Colon (tissue), 2 donors: Measurements from ENCODE around the gene PNPLA2.

Experiments
- FAIRE-seq: peaks from 2 replicates; lab custom pipeline; 2012; peaks lifted over from hg19 to GRCh38; lab: Jason Lieb, UNC
- donor health status: control.
- donor health status: control.

The PNPLA2 gene

DNA sequence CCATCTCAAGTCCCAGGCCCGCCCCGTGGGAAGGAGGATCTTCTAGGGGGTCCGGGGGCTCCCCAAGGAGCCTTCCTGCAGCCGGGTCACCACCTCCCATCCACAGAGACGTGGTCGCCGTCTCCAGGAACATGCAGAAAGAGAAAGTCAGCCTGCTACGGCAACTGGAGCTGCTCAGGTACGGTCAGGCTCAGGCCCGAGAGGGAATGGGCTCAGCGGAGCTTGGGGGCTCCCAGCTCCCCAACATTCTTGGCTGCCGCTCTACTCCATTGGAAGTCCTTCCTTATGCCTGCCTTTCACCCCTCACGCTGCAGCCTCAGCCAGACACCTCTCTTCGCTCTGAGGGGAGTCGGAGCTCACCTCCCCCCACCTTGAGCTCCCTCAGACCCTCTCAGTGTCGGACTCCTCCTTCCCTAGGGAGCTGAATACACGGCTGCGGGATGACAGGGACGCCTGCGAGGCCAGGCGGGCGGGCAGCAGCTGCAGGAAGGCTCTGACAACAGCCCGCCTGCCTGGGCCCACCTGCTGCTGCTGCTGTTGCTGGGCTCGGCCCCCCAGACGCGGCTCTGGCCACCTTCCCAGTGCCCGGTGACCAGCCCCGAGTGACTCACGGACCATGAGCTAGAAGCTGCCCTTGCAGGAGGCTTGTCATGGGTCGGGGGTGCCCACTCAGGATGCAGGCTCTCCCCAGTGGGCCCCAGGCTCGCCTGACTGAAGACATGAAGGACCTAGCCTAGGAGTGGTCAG, 12.6 kb downstream of the PNPLA2 start:
- FAIRE-seq, result no peak

DNA sequence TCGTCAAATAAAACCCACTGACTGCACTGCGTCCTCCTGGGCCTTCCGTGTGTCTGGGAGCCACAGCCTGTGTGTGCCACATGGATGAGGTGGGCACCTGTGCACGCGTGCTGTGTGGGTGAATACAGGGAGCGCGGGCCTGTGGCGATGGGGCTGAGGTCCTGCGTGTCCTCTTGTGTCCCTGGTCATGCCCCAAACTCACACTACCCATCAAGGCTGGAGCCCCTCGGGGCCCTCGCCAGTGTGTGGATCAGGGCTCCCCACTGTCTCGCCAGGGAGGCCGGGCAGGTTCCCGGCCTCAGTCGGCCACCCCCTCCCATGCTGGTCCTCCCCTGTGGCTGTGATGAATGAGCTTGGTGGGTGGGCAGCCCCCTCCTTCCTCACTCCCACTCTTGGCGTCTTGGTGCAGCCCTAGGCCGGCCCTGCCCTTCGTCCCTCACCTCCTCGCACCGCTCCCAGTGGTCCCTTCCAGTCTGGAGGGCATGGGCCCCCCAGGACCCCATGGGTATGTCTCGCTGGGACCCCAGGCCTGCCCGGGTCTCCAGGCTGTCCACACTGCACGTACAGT, 13.3 kb downstream of the PNPLA2 start:
- FAIRE-seq, result no peak

DNA sequence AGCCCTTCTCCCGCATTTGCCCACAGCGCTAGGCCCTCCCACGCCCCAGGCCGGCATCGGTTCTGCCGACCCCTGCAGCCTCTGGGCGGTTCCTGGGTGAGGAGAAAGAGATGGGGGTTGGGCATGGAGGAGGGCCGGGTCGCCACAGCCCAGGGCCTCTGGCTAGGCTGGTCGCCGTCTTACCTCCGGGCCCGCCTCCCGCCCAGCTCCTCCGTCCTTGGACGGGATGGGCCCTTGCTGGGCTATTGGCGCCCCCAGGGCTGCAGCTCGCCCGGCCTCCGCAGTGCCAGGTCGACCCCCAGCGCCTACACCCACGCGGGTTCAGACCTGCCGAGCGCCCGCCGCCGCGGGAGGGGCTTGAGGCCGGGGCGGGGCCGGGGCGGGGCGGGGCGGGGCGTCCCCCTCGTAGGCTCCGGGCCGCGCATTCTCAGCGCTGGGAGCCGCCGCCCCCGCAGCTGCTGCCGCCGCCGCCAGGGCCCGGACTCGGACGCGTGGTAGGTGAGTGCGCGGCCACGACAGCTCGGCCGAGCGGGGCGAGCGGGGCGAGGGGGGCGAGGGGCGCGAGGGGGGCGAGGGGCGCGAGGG, 13.9 kb downstream of the PNPLA2 start, which contains the start of gene CD151:
CD151 (plus strand) TSS at position 424 of the 585 bp plus-strand sequence. CDS start 3,118 bp downstream, outside the sequence.
- no peak for FAIRE-seq

DNA sequence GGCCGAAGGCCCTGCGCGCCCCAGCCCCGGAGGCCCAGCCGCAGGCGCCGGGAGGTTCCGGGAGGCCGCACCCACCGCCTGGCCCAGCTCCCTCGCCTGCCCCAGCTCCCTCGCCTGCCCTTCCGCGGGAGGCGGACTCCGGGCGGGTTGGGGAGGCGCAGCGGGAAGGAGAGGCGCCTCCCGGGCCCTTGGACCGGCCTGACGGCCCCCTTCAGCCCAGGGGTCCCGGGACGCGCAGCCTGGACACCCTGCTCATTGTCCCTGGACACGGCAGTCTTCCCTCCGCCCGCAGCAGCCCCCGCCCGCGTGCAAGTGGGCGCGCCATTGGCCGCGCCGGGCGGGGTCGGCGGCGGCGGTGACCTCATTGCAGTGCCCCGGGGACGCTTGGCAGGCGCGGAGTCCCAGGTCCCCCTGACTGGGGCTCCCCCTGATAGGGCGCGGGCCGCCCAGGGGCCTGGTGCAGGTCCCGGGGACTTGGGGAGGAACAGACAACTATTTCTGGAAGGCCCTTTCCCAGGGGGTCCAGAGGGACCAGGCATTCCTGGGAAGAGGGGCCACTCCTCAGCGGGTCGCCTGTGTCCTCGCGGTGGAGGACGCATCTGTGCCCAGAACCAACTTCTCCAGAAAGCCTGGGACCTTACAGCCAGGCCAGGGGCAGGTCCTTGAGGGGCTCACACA, 14.5 kb downstream of the PNPLA2 start:
- FAIRE-seq, result no peak

DNA sequence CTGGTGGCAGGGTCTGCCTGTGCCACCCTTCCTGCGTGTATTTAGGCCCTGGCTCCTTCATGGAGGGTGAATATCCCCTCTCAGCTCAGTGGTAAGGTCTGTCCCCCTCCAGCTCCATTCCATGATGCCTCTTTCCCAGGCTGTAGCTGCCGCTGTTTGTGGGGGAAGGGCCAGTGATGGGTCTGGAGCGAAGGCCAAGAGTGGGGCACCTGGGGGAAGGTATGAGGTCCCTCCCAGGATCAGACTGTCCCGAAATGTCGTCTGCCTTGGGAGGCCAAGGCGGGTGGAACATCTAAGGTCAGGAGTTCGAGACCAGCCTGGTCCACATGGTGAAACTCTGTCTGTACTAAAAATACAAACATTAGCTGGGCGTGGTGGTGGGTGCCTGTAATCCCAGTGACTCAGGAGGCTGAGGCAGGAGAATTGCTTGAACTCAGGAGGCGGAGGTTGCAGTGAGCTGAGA, 15.2 kb downstream of the PNPLA2 start:
- no peak for FAIRE-seq

DNA sequence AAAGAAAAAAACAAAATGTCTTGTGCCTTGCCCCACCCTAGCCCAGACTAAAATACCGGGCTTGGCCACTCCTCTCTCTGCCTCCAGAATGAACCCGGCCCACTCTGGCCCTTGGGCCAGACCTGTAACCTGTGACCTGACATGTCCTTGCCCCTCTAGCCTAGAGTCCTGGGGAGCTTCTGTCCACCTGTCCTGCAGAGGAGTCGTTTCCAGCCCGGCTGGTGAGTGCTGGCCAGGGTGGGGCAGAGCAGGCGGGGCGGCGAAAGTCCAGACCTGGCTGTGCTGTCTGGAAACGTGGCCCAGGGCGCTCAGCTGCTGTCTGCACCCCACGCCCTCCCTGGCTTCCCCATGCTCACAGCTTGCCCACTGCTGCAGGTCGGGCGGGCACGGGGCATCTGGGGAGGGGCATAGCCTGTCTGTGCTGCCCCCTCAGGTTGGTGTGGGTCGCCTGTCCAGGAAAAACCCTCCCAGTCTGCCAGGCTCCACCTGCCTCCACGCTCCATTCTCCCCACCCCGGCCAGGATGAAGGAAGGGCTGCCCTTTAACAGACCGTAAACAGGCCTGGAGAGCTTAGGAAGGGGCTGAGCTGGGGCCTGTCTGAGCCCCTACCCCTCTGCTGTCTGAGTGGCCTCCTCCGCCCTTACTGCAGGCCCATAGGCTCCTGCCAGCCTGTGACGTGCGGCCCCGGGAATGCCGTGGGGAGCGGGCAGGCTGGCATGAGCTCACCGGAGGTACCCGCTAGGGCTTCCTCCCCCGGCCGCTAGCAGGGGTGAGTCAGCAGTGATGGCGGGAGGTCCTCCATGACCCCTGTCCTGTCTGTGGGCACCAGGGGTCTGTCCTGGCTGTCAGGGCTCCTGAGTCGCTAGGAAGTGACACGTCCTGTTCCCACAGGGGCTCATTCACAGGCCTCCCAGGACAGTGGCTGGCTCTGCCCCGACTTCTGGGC, 15.9 kb downstream of the PNPLA2 start:
- FAIRE-seq, result no peak

DNA sequence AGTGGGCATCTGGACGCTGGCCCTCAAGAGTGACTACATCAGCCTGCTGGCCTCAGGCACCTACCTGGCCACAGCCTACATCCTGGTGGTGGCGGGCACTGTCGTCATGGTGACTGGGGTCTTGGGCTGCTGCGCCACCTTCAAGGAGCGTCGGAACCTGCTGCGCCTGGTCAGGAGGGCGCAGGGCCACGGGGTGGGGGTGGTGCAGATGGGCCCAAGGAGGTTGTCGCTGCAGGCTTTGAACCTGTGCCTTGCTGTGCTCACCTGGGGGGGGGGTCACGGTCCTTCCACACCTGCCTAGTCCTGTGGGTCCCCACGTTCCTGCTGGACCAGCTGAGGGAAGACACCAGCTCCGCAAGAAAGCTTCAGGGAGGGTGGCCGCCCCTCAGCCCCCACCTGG, 17.6 kb downstream of the PNPLA2 start:
- no peak for FAIRE-seq

DNA sequence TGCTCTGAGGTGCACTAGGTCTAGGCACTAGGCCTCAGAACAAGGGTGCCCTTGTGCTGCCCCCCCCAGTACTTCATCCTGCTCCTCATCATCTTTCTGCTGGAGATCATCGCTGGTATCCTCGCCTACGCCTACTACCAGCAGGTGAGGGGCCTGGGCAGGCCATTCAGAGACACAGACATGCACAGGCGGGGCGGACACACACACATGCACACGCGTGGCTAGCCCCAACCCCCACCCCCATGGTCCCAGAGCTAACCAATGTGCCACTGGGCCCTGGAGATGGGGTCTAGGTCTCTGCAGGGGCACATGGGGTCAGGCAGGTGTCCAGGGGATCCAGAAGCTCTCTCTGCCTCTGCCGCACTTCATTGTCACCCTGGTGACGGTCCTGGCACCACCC, 18.0 kb downstream of the PNPLA2 start:
- FAIRE-seq, result no peak

DNA sequence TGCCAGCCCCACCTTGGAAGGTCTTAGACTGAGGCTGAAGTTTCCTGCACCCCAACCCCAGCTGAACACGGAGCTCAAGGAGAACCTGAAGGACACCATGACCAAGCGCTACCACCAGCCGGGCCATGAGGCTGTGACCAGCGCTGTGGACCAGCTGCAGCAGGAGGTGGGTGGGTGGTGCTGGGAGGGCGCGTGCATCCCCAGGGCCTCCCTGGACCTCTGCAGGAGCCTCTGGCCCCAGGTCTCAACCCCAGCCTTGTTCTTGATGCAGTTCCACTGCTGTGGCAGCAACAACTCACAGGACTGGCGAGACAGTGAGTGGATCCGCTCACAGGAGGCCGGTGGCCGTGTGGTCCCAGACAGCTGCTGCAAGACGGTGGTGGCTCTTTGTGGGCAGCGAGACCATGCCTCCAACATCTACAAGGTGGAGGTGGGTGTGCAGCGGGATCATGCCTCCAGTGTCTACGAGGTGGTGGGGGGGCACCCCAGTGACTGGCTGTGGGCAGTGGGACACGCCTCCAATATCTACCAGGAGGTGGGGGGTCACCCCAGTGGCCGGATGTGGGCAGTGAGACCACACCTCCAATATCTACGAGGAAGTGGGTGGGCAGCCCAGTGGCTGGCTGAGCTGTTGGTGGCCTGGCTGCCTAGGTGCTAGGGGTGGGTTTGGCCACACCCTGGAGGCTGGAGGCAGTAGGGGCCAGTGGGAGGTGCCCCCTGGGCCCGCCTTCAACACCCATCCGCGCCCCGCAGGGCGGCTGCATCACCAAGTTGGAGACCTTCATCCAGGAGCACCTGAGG, 18.7 kb downstream of the PNPLA2 start:
- no peak for FAIRE-seq

DNA sequence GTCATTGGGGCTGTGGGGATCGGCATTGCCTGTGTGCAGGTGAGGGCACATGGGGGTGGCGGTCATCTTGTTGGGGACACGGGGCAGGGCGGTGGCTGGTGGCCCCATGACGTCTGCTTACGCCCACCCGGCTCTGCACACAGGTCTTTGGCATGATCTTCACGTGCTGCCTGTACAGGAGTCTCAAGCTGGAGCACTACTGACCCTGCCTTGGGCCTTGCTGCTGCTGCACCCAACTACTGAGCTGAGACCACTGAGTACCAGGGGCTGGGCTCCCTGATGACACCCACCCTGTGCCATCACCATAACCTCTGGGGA, 19.2 kb downstream of the PNPLA2 start:
- FAIRE-seq, result no peak

DNA sequence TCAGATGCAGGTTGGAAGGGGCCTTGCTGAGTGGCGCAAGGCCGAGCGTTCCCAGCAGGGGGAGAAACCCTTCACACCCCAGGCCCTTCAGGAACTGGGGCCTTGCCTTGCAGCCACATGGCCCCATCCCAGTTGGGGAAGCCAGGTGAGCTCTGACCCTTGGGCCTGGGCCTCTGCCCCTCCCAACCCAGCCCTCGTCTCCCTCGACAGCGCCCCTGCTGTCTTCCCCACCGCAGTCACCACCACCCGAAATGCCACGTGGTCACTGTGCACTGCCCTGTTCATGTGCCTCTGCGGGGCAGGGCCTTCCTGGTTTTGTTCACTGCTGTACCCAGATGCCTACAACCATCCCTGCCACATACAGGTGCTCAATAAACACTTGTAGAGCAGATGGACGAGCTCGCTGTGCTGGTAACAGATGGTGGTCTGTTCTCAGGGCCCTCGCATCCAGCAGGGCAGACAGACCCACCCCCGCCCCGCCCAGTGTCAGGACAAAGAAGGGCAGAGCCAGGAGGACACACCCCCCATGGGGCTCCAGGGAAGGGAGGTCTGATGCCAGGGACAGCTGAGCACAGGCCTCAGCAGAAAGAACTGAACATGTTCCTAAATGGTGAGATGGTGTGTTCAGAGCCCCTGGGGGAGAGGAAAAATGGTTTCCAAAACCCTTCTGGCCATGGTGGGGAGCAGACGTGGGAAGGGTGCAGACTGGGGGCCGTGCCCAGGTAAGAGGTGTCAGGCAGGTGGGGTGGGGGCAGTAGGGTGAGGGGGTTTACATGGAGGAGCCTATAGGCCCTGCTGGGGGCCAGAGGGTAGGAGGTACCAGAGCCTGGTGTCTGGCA, 19.9 kb downstream of the PNPLA2 start:
- FAIRE-seq, result no peak

DNA sequence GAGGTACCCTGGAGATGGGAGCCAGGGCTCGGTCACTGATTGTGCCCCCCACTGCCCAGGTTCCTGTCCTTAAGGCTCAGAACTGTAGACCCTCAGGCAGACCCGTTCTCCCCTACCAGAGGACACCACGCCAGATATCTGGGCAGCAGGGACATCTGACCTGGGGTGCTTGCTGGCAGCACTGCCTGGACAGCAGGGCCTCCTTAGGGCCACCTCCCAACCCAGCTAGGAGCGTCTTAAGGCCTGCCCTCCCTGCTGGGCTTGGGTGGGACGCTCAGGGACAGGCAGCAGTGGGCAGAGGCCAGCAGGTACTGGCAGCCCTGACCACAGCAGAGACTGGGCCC, 20.5 kb downstream of the PNPLA2 start:
- FAIRE-seq, result no peak

DNA sequence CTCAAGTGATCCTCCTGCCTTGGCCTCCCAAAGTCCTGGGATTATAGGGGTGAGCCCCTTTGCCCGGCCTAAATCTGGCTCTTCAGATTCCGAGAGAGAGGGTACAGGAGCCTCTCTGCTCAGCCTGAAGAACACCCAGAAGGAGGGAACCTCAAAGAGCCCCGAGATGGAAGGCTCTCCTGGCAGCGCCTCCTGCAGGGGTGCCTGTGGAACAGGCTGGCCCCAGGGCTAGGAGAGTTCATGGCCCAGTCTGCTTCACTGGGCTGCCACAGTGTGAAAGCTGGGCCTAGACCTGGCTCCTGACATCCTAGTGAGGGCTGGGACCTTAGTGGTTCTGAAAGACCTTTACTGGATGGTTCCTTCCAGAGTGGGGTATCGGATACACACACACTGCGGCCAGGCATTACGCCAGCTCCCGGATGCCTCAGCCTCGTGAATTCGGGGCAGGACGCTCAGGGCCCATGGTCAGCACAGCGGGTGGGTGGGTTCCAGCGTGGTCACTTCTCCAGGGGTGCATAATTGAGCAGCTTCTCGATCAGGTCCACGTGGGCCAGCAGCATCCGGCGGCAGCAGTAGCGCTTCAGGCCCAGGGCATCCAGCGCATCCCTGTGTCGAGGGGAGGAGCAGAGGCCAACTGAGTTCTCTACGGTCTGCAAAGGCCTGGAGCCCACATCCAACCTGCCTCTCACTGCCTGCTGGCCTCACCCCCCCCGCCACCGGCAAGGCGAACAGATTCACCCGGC, 21.3 kb downstream of the PNPLA2 start:
- FAIRE-seq, result no peak

DNA sequence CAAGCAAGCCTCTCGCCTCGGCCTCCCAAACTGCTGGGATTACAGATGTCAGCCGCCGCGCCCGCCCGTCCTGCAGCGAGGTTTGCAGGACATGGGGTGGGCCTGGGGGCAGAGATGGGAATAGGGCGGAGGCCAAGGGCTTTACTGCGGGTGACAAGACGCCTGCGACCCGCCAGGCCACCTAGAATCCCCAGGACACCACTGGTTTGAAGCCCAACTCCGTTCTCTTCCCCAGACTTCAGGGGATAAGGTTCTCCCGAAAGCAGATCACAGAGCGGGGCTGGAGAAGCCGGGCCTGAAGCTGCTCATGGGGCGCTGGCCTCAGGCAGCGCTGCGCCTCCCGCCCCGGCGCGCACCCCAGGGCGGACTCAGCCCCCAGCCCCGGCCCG, 23.3 kb downstream of the PNPLA2 start:
- FAIRE-seq, result no peak

DNA sequence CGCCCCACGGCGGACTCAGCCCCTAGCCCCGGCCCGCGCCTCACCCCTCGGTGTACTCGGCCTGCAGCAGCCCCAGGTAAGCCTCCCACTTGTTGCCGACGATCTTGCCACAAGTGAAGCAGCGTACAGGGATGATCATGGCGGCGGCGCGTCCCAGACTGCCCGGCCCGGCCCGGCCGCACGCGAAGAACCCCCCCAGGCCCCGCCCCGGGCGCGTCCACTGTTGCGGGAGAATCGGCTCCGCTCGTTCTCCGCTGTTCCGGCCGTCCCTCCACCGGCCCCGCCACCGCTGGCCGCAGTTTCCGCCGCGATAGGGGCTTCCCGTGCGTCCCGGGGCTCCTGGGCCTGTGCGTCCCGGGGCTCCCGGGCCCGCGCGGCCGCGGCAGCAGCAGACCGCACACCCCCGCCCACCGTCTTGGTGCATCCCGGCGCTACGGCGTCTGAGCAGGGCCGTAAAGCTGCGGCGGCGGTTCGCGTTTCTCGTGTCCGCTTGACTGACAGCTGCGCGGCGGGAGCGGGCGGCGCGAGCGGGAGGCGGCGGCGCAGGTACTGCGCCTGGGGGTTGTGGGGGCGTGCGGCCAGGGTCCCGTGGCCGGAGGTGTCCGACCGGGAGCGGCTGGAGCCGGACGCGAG, 23.8 kb downstream of the PNPLA2 start, which contains the start of the genes POLR2L and TSPAN4:
POLR2L (minus strand) TSS at position 160 of the 633 bp plus-strand sequence; CDS start at position 139, 21 bp downstream.
TSPAN4 (plus strand) TSS at position 483 of the 633 bp plus-strand sequence. CDS start 7,453 bp downstream, outside the sequence.
- no peak for FAIRE-seq

DNA sequence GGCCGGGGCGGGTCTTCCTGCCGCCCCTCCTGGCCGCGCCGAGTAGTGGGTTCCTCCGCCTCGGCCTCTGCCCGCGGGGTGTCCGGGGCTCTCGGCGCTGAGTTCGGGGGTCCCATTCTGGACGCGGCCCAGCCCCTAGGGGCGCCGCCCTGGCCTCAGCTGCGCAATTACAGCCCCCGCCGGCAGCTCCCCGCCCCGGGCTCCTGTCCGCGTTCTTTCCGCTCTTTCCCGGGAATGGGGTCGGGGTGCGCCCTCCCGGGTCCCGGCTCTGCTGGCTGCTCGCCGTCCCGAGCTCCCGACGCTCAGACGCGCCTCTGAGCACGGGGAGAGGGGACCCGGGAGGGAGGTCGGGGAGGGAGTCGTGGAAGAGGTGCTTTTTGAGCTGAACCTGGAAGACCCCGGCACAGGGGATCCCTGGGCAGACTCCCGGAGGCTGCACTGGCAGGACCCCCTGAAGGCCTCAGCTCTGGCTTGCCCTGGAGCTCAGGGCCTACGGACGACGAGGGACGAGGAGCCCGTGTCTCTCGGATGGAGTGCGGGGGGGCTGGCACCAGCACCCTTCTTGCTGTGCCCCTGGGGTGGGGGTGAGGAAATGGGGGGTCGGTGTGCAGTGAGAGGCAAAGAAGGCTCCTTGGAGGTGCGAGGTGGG, 24.5 kb downstream of the PNPLA2 start:
- FAIRE-seq, result no peak

DNA sequence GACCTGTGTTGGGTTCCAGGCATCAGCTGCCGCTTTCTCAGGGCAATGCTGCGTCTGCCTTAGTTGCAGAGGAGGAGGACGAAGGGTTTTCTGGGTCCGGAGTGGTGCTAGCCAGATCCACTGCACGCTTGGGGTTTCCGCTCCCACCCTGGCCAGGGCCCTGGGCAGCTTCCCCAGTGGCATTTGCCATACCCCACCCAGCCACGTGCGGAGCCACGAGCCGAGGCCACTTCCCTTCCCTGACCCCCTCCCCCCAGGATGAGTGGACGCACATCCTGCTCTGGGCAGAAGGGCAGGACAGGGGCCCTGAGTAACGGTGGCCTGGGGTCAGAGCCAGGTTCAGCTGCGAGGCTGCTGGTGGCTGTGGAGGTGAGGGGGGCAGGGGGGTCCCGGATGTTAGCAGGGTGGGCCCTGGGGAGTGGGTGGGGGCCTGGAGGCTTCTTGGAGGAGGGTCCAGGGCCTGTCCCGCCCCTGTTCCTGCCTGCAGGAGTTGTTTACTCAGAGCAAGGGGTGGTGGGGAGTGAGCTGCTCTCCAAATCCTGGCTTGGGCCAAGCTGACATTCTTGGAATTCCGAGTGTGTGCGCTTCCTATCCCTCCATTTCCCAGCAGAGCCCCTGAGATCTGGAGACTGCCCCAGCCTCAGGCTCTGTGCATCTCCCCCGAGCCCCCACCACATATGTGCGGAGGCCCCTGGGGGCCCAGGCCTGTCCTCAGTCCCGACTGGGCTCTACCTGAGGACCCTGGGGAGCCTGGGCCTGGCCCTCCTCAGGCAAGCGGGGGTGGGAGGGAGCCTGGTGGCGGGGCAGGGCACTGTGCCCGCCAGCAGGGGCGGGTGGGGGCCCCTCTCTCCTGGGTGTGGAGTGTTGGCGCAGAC, 25.3 kb downstream of the PNPLA2 start:
- FAIRE-seq, result no peak
